Measurements from ENCODE around the gene SLC16A3. TPM values are rescaled to one million over a fixed set of nuclear protein-coding genes. Genes with fewer than 3 reads are reported as not detected.

The SLC16A3 gene
- total RNA-seq, 2 donors from 2014 or later: 5.0 to 69.2 TPM

- WGBS: 53% methylated on average over 27 of the region's 27 CpGs
- H3K9me3 ChIP-seq: no peaks in the 10 kb centered on the region
- no peak for TF ChIP-seq POLR2A (IDR thresholded peaks at IDR 0.05)
- TF ChIP-seq CTCF (IDR thresholded peaks at IDR 0.05): no peak
- TF ChIP-seq POLR2AphosphoS5 (IDR thresholded peaks at IDR 0.05): no peak
- no peaks in the 10 kb centered on the region for H3K36me3 ChIP-seq
- H3K27me3 ChIP-seq (replicated peaks; ENCODE audit: insufficient read depth): no peaks in the 10 kb centered on the region
- H3K4me1 ChIP-seq (replicated peaks): peaks cover 27% of the 10 kb centered on the region
- intact Hi-C loops (cut with DNase I): no loop called here
- no peak for DNase-seq (ENCODE audit: low spot score)
- peak overlapping the region; percentile 98 to 99 for H3K27ac ChIP-seq
- H3K4me3 ChIP-seq: peak overlapping the region; percentile 89 to 98
Observed at GRCh38 chr17:82274134-82275020, 45.5 kb downstream of the SLC16A3 start.

GRCh38 chr17:82275326-82275725 lies 46.5 kb downstream of the SLC16A3 start:
- H3K27me3 ChIP-seq (replicated peaks; ENCODE audit: insufficient read depth): no peaks in the 10 kb centered on the region
- H3K36me3 ChIP-seq: no peaks in the 10 kb centered on the region
- H3K9me3 ChIP-seq: no peaks in the 10 kb centered on the region
- intact Hi-C loops (cut with DNase I): no loop called here
- H3K4me3 ChIP-seq: no peak overlapping the region
- TF ChIP-seq POLR2A (IDR thresholded peaks at IDR 0.05): no peak
- no peak for TF ChIP-seq CTCF (IDR thresholded peaks at IDR 0.05)
- TF ChIP-seq POLR2AphosphoS5 (IDR thresholded peaks at IDR 0.05): no peak
- no peak overlapping the region for H3K27ac ChIP-seq
- no peak for DNase-seq (ENCODE audit: low spot score)
- H3K4me1 ChIP-seq (replicated peaks): peaks cover 18% of the 10 kb centered on the region
- 90% methylated on average over 14 of the region's 14 CpGs for WGBS

GRCh38 chr17:82276938-82277337 lies 48.1 kb downstream of the SLC16A3 start:
- Histone ChIP-seq H3K27ac (no peak overlapping the region), H3K4me3 (no peak overlapping the region), H3K4me1 (replicated peaks) (peaks cover 7% of the 10 kb centered on the region), H3K36me3 (no peaks in the 10 kb centered on the region), H3K9me3 (no peaks in the 10 kb centered on the region), H3K27me3 (replicated peaks; ENCODE audit: insufficient read depth) (no peaks in the 10 kb centered on the region)
- TF ChIP-seq CTCF (IDR thresholded peaks at IDR 0.05): no peak
- TF ChIP-seq POLR2AphosphoS5 (IDR thresholded peaks at IDR 0.05): no peak
- TF ChIP-seq POLR2A (IDR thresholded peaks at IDR 0.05): no peak
- no peak for DNase-seq (ENCODE audit: low spot score)
- 65% methylated on average over 5 of the region's 5 CpGs for WGBS
- intact Hi-C loops (cut with DNase I): no loop called here

- H3K27ac ChIP-seq: no peak overlapping the region
- no peak overlapping the region for H3K4me3 ChIP-seq
- intact Hi-C loops (cut with DNase I): no loop called here
- peaks cover 4% of the 10 kb centered on the region for H3K4me1 ChIP-seq (replicated peaks)
- no peaks in the 10 kb centered on the region for H3K36me3 ChIP-seq
- no peaks in the 10 kb centered on the region for H3K27me3 ChIP-seq (replicated peaks; ENCODE audit: insufficient read depth)
- no peak for DNase-seq (ENCODE audit: low spot score)
- no peaks in the 10 kb centered on the region for H3K9me3 ChIP-seq
- no peak for TF ChIP-seq CTCF (IDR thresholded peaks at IDR 0.05)
- TF ChIP-seq POLR2A (IDR thresholded peaks at IDR 0.05): no peak
- no peak for TF ChIP-seq POLR2AphosphoS5 (IDR thresholded peaks at IDR 0.05)
- 67% methylated on average over 12 of the region's 12 CpGs for WGBS
Observed at GRCh38 chr17:82277851-82278250, 49.0 kb downstream of the SLC16A3 start.

GRCh38 chr17:82278308-82278707 lies 49.5 kb downstream of the SLC16A3 start:
- H3K27me3 ChIP-seq (replicated peaks; ENCODE audit: insufficient read depth): no peaks in the 10 kb centered on the region
- H3K4me3 ChIP-seq: no peak overlapping the region
- WGBS: 84% methylated on average over 9 of the region's 9 CpGs
- intact Hi-C loops (cut with DNase I): no loop called here
- no peak overlapping the region for H3K27ac ChIP-seq
- peaks cover 8% of the 10 kb centered on the region for H3K4me1 ChIP-seq (replicated peaks)
- H3K9me3 ChIP-seq: no peaks in the 10 kb centered on the region
- H3K36me3 ChIP-seq: no peaks in the 10 kb centered on the region
- no peak for TF ChIP-seq CTCF (IDR thresholded peaks at IDR 0.05)
- TF ChIP-seq POLR2AphosphoS5 (IDR thresholded peaks at IDR 0.05): no peak
- no peak for DNase-seq (ENCODE audit: low spot score)

All from prostate gland (tissue), 2 donors.